Hepatocyte (in vitro differentiated cells): Measurements from ENCODE around the gene PCBP3. TPM values are rescaled to one million over a fixed set of nuclear protein-coding genes. Genes with fewer than 3 reads are reported as not detected.

Experiments
- DNase-seq: peaks from one replicate; pipeline ENCODE4 v3.0.0-alpha.2; 2016; ENCODE audit warnings: low spot score
- H2AFZ ChIP-seq: fragments of 200-600 bp; sonication (generic); 2 replicates; pipeline ENCODE4 v1.6.0; 2016; ENCODE audit warnings: antibody characterized with exemption, mild to moderate bottlenecking
- H3K27ac ChIP-seq: fragments of 200-600 bp; sonication (generic); 2 replicates; pipeline ENCODE4 v1.5.1; 2016; ENCODE audit warnings: mild to moderate bottlenecking
- H3K27me3 ChIP-seq: fragments of 200-600 bp; sonication (generic); 2 replicates; pipeline ENCODE4 v1.6.1; 2016
- H3K36me3 ChIP-seq: fragments of 200-600 bp; sonication (generic); replicated peaks from 2 replicates; pipeline ENCODE4 v1.5.1; 2016; ENCODE audit warnings: low read depth; ENCODE audit not compliant: insufficient read depth
- H3K4me1 ChIP-seq: fragments of 200-600 bp; sonication (generic); 2 replicates; pipeline ENCODE4 v1.5.1; 2016; ENCODE audit warnings: mild to moderate bottlenecking, moderate library complexity; ENCODE audit not compliant: insufficient read depth
- H3K4me2 ChIP-seq: fragments of 200-600 bp; sonication (generic); 2 replicates; pipeline ENCODE4 v1.6.0; 2016
- H3K4me3 ChIP-seq: fragments of 200-600 bp; sonication (generic); 2 replicates; pipeline ENCODE4 v1.5.1; 2016; ENCODE audit warnings: mild to moderate bottlenecking
- H3K79me2 ChIP-seq: fragments of 200-600 bp; sonication (generic); 2 replicates; pipeline ENCODE4 v1.6.0; 2017; ENCODE audit warnings: mild to moderate bottlenecking
- H3K9me2 ChIP-seq: fragments of 200-600 bp; sonication (generic); replicated peaks from 2 replicates; pipeline ENCODE4 v1.6.0; 2017; ENCODE audit warnings: mild to moderate bottlenecking; ENCODE audit not compliant: insufficient read depth
- H3K9me3 ChIP-seq: fragments of 200-600 bp; sonication (generic); 2 replicates; pipeline ENCODE4 v1.5.1; 2016; ENCODE audit warnings: low read depth, mild to moderate bottlenecking
- H4K20me1 ChIP-seq: fragments of 200-600 bp; sonication (generic); 2 replicates; pipeline ENCODE4 v1.6.0; 2016; ENCODE audit warnings: mild to moderate bottlenecking; ENCODE audit not compliant: insufficient read depth, poor library complexity, severe bottlenecking
- CTCF ChIP-seq: fragments of 200-600 bp; sonication (generic); IDR thresholded peaks from 2 replicates; pipeline ENCODE4 v1.5.1; 2016; ENCODE audit warnings: antibody characterized with exemption, mild to moderate bottlenecking; ENCODE audit not compliant: poor library complexity
- EZH2 ChIP-seq: fragments of 200-600 bp; sonication (generic); IDR thresholded peaks from 2 replicates; pipeline ENCODE4 v1.6.1; 2016; ENCODE audit warnings: antibody characterized with exemption, mild to moderate bottlenecking, borderline replicate concordance
- EZH2phosphoT487 ChIP-seq: fragments of 200-600 bp; sonication (generic); IDR thresholded peaks from one replicate; pipeline ENCODE4 v1.6.1; 2018; ENCODE audit warnings: antibody characterized with exemption, mild to moderate bottlenecking, low read depth, moderate library complexity; ENCODE audit not compliant: unreplicated experiment, severe bottlenecking
- WGBS: methylation state at CpG from one replicate; pipeline ENCODE4 v1.1.6; 2016; ENCODE audit warnings: low lambda C conversion rate; ENCODE audit errors: missing lambda C conversion rate; 5-methylcytosine and 5-hydroxymethylcytosine counted together
- polyA plus RNA-seq: library from polyadenylated mRNA; unstranded; fragments of >200 nt; fragmentation: Nextera tagmentation; extraction: Ambion mirVana; gene quantifications from 2 replicates; pipeline ENCODE4 v1.2.1, GENCODE V29; 2016
- total RNA-seq: library from RNA; depleted of rRNA; stranded (reverse); fragments of >200 nt; gene quantifications from 2 replicates; pipeline ENCODE4 v1.2.3, GENCODE V29; 2014

Gene PCBP3
- total and polyA plus RNA-seq, 2 experiments from 2014 or later: 3.1 to 8.8 TPM

GRCh38 chr21:45826676-45827301, 183.3 kb downstream of the PCBP3 start:
- H3K27ac ChIP-seq: no peak overlapping the region

GRCh38 chr21:45827302-45827692, 183.8 kb downstream of the PCBP3 start:
- no peak for DNase-seq
- 89% methylated on average over 9 of the region's 9 CpGs for WGBS
- Histone ChIP-seq H3K4me1 (no peaks in the 10 kb centered on the region), H3K36me3 (no peaks in the 10 kb centered on the region), H3K79me2 (no peaks in the 10 kb centered on the region), H3K27ac (no peak overlapping the region), H3K4me3 (no peak overlapping the region), H3K4me2 (no peak overlapping the region), H3K27me3 (no peaks in the 10 kb centered on the region), H2AFZ (no peak overlapping the region), H4K20me1 (no peaks in the 10 kb centered on the region), H3K9me2 (no peaks in the 10 kb centered on the region), H3K9me3 (no peaks in the 10 kb centered on the region)
- TF ChIP-seq EZH2 (no peak), EZH2phosphoT487 (no peak), CTCF (no peak)

More at GRCh38 chr21:45826676-45827301, 183.3 kb downstream of the PCBP3 start:
- H3K79me2 ChIP-seq: no peaks in the 10 kb centered on the region
- H3K4me2 ChIP-seq: no peak overlapping the region
- no peaks in the 10 kb centered on the region for H3K27me3 ChIP-seq
- H3K9me2 ChIP-seq: no peaks in the 10 kb centered on the region
- 93% methylated on average over 16 of the region's 16 CpGs for WGBS
- H3K4me3 ChIP-seq: no peak overlapping the region
- no peak overlapping the region for H2AFZ ChIP-seq
- no peak for TF ChIP-seq EZH2
- TF ChIP-seq CTCF: no peak
- no peak for TF ChIP-seq EZH2phosphoT487
- no peaks in the 10 kb centered on the region for H3K36me3 ChIP-seq
- H3K4me1 ChIP-seq: no peaks in the 10 kb centered on the region
- no peak for DNase-seq
- no peaks in the 10 kb centered on the region for H3K9me3 ChIP-seq
- no peaks in the 10 kb centered on the region for H4K20me1 ChIP-seq

GRCh38 chr21:45827881-45828579, 184.5 kb downstream of the PCBP3 start:
- Histone ChIP-seq H3K4me3 (no peak overlapping the region), H3K9me3 (no peaks in the 10 kb centered on the region), H3K27me3 (no peaks in the 10 kb centered on the region), H4K20me1 (no peaks in the 10 kb centered on the region), H3K4me1 (no peaks in the 10 kb centered on the region), H3K4me2 (no peak overlapping the region), H3K27ac (no peak overlapping the region), H3K36me3 (no peaks in the 10 kb centered on the region), H2AFZ (no peak overlapping the region), H3K9me2 (no peaks in the 10 kb centered on the region), H3K79me2 (no peaks in the 10 kb centered on the region)
- WGBS: 85% methylated on average over 11 of the region's 11 CpGs
- TF ChIP-seq EZH2 (no peak), CTCF (no peak), EZH2phosphoT487 (no peak)
- DNase-seq: no peak
